ENCODE results near the gene GRIK2. TPM values are rescaled to one million over a fixed set of nuclear protein-coding genes. Genes with fewer than 3 reads are reported as not detected.
A peak's percentile ranks its signal among the peaks of the same experiment; 100 is the strongest.

Gene GRIK2
- total RNA-seq, 1 donor from 2014 or later: 0.40 TPM

- no peak for DNase-seq (ENCODE audit: low read depth)
Observed at GRCh38 chr6:101454106-101454676, 60.7 kb downstream of the GRIK2 start.

- DNase-seq (ENCODE audit: low read depth): no peak
Observed at GRCh38 chr6:101458336-101458735, 64.8 kb downstream of the GRIK2 start.

GRCh38 chr6:101458826-101459225, 65.3 kb downstream of the GRIK2 start:
- DNase-seq (ENCODE audit: low read depth): no peak

GRCh38 chr6:101462576-101462975, 69.1 kb downstream of the GRIK2 start:
- DNase-seq (ENCODE audit: low read depth): no peak

GRCh38 chr6:101465863-101466262, 72.4 kb downstream of the GRIK2 start:
- no peak for DNase-seq (ENCODE audit: low read depth)

- DNase-seq (ENCODE audit: low read depth): no peak
Observed at GRCh38 chr6:101477436-101477835, 83.9 kb downstream of the GRIK2 start.

- no peak for DNase-seq (ENCODE audit: low read depth)
Observed at GRCh38 chr6:101478891-101479290, 85.4 kb downstream of the GRIK2 start.

- DNase-seq (ENCODE audit: low read depth): no peak
Observed at GRCh38 chr6:101482606-101483005, 89.1 kb downstream of the GRIK2 start.

- DNase-seq (ENCODE audit: low read depth): no peak
Observed at GRCh38 chr6:101484781-101485180, 91.3 kb downstream of the GRIK2 start.

GRCh38 chr6:101486124-101486523, 92.6 kb downstream of the GRIK2 start:
- no peak for DNase-seq (ENCODE audit: low read depth)

- DNase-seq (ENCODE audit: low read depth): no peak
Observed at GRCh38 chr6:101486726-101487125, 93.2 kb downstream of the GRIK2 start.

GRCh38 chr6:101489456-101489855, 95.9 kb downstream of the GRIK2 start:
- no peak for DNase-seq (ENCODE audit: low read depth)

GRCh38 chr6:101490857-101491256, 97.3 kb downstream of the GRIK2 start:
- peak; percentile 6 for DNase-seq (ENCODE audit: low read depth)

GRCh38 chr6:101502818-101503217, 109.3 kb downstream of the GRIK2 start:
- DNase-seq (ENCODE audit: low read depth): no peak

- no peak for DNase-seq (ENCODE audit: low read depth)
Observed at GRCh38 chr6:101509536-101509935, 116.0 kb downstream of the GRIK2 start.

GRCh38 chr6:101513181-101513580, 119.7 kb downstream of the GRIK2 start:
- no peak for DNase-seq (ENCODE audit: low read depth)

GRCh38 chr6:101516578-101516977, 123.1 kb downstream of the GRIK2 start:
- DNase-seq (ENCODE audit: low read depth): no peak

- no peak for DNase-seq (ENCODE audit: low read depth)
Observed at GRCh38 chr6:101517632-101518031, 124.1 kb downstream of the GRIK2 start.

GRCh38 chr6:101522254-101522653, 128.7 kb downstream of the GRIK2 start:
- DNase-seq (ENCODE audit: low read depth): no peak

- DNase-seq (ENCODE audit: low read depth): no peak
Observed at GRCh38 chr6:101527467-101527866, 134.0 kb downstream of the GRIK2 start.

GRCh38 chr6:101528801-101529200, 135.3 kb downstream of the GRIK2 start:
- no peak for DNase-seq (ENCODE audit: low read depth)

GRCh38 chr6:101531538-101531937, 138.0 kb downstream of the GRIK2 start:
- no peak for DNase-seq (ENCODE audit: low read depth)

- DNase-seq (ENCODE audit: low read depth): no peak
Observed at GRCh38 chr6:101534386-101534785, 140.9 kb downstream of the GRIK2 start.

- no peak for DNase-seq (ENCODE audit: low read depth)
Observed at GRCh38 chr6:101534821-101535220, 141.3 kb downstream of the GRIK2 start.
